Activated CD4-positive, alpha-beta memory T cell treated with anti-CD3 and anti-CD28 coated beads, Interleukin-2, amount 10 ng/mL, durations not matched to agents 7 days and 5 days (primary cell): Measurements from ENCODE around the gene APOBEC3F. TPM values are rescaled to one million over a fixed set of nuclear protein-coding genes. Genes with fewer than 3 reads are reported as not detected.
A peak's percentile ranks its signal among the peaks of the same experiment; 100 is the strongest.
"Not testable (repeated sequence)": the region's sequence is repeated elsewhere in the genome, so short reads cannot be mapped to it uniquely, and the experiment has no call there.

Source experiments
- CTCF ChIA-PET: fragments of 350-600 bp; sonication (Branson Sonifier 250); formaldehyde crosslinking; loops from one replicate; lab custom pipeline; 2021; ENCODE audit warnings: antibody characterized with exemption, inconsistent platforms; lab: Charles Lee
- POLR2A ChIA-PET: fragments of 350-600 bp; sonication (Branson Sonifier 250); formaldehyde crosslinking; loops from one replicate; lab custom pipeline; 2021; ENCODE audit warnings: antibody characterized with exemption; lab: Charles Lee
- DNase-seq: peaks from one replicate; pipeline ENCODE4 v3.0.0-alpha.2; 2020
- H3K27ac Mint-ChIP-seq: one replicate; pipeline ENCODE4 v1.8.0; 2021; ENCODE audit warnings: mild to moderate bottlenecking, mixed read lengths
- H3K27me3 Mint-ChIP-seq: one replicate; pipeline ENCODE4 v1.8.0; 2021; ENCODE audit warnings: mixed read lengths
- H3K36me3 Mint-ChIP-seq: one replicate; pipeline ENCODE4 v1.8.0; 2021; ENCODE audit warnings: low read depth, mixed read lengths
- H3K4me1 Mint-ChIP-seq: one replicate; pipeline ENCODE4 v1.8.0; 2021; ENCODE audit warnings: mixed read lengths
- H3K4me3 Mint-ChIP-seq: one replicate; pipeline ENCODE4 v1.8.0; 2021; ENCODE audit warnings: mild to moderate bottlenecking, mixed read lengths
- H3K9me3 Mint-ChIP-seq: one replicate; pipeline ENCODE4 v1.8.0; 2021; ENCODE audit warnings: mixed read lengths
- total RNA-seq, 2 experiments: library from RNA; stranded (reverse); gene quantifications; one replicate each; pipeline ENCODE4 v1.2.3, GENCODE V29; 2021

The APOBEC3F gene
- total RNA-seq, 2 experiments from 2014 or later, result 36.4 to 42.2 TPM

DNA sequence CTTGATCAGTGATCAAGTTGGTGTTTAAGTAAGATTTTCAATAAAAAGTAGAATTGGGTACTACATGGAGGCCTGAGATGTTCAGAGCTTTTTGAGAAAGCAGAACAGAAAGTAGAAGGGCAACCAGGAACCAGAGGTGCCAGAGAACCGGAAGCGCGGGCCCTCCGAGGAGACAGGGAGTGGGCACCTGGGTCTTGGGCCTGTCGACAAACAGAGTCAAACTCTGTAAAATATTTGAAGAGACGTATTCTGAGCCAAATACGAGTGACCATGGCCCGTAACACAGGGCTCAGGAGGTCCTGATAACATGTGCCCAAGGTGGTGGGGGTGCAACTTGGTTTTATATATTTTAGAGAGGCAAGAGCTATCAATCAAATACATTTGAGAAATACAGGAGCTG, 23.2 kb downstream of the APOBEC3F start:
- H3K9me3 Mint-ChIP-seq, H3K27me3 Mint-ChIP-seq, H3K27ac Mint-ChIP-seq, DNase-seq, H3K4me3 Mint-ChIP-seq, CTCF ChIA-PET, H3K36me3 Mint-ChIP-seq, POLR2A ChIA-PET: not testable (repeated sequence)
- H3K4me1 Mint-ChIP-seq, result peaks cover 11% of the 10 kb centered on the region

DNA sequence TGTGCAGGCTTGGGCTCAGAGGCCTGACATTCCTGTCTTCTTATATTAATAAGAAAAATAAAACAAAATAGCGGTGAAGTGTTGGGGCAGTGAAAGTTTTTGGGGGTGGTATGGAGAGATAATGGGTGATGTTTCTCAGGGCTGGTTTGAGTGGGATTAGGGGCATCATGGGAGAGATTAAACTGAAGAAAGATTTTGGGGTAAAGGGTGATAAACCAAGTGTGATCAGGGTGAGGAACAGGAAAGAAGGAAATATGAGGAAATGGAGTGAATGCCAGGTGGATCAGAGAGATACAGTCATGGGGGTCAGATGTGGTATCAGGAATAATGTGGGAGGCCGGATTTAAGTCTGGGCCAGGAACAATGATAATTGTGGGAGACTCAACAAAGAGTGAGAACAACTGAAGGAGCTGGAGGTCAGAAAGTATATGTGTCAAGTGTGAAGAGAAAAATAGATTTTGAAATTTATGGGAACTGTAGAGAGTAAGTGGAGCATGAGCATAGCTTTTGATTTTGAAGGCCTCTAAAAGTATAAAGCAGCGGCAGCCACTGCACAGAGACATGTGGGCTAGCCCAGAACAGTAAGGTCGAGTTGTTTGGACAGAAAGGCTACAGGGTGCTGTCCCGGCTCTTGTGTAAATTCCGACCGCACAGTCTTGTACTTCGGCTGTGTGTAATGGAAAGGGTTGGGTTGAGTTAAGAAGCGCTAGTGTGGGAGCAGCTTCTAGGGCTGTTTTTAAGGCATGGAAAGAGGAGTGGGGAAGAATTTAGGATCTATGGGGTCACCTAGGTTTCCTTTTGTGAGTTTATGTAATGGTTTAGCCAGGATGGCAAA, 26.0 kb downstream of the APOBEC3F start:
- H3K4me3 Mint-ChIP-seq, H3K27me3 Mint-ChIP-seq, H3K36me3 Mint-ChIP-seq, H3K9me3 Mint-ChIP-seq, POLR2A ChIA-PET, DNase-seq, H3K27ac Mint-ChIP-seq, CTCF ChIA-PET: not testable (repeated sequence)
- peaks cover 11% of the 10 kb centered on the region for H3K4me1 Mint-ChIP-seq

DNA sequence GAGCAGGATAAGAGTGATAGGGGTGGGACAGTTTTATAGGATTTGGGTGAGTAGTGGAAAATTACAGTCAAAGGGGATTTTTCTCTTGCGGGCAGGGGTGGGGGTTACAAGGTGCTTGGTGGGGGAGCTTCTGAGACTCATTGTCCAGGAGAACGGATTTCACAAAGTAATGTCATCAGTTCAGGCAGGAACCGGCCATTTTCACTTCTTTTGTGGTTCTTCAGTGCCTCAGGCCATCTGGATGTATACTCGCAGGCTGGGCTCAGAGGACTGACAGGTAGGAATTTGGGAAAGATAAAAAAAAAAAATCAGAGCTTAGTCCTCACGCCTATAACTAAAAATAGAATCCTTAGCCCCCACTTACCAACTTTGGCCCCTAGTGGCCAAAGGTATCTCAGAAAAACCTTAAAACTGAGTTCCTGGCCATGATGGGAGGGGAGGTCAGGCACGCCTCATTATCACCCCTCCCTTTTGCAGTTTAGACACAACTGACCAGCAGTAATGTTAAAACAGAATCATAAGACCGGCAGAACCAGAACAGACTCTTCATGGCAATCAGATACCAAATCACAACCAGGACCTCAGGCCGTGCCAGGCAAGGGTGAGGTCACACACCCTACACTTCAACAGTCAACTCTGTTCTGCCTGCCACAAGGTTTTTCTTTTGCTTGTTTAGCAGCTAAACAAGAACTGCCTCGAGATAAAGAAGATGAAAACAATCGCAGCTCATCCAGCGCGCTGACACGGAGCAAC, 27.5 kb downstream of the APOBEC3F start:
- Mint-ChIP-seq H3K4me3 (no peak overlapping the region), H3K4me1 (peaks cover 11% of the 10 kb centered on the region), H3K9me3 (no peaks in the 10 kb centered on the region), H3K36me3 (no peaks in the 10 kb centered on the region), H3K27me3 (no peaks in the 10 kb centered on the region), H3K27ac (no peak overlapping the region)
- POLR2A ChIA-PET, result interaction anchor here (0.7 kb wide), 1 partner anchor 27 kb away, joined by 3 read pairs; no protein-coding TSS in a partner anchor
- CTCF ChIA-PET, result no interaction called here
- no peak for DNase-seq

DNA sequence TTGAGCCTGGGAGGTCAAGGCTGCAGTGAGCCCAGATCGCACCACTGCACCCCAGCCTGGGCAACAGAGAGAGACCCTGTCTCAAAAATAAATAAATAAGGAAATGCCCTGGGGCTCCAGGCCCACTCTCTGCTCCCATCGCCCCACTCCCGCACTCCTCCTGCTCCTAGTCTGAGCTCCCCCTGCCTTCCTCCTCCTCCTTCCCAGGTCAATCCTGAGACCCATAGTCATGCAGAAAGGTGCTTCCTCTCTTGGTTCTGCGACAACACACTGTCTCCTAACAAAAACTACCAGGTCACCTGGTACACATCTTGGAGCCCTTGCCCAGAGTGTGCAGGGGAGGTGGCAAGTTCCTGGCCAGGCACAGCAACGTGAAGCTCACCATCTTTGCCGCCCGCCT, 29.5 kb downstream of the APOBEC3F start:
- Mint-ChIP-seq H3K27ac (no peak overlapping the region), H3K9me3 (no peaks in the 10 kb centered on the region), H3K4me3 (no peak overlapping the region), H3K27me3 (no peaks in the 10 kb centered on the region), H3K4me1 (peaks cover 10% of the 10 kb centered on the region), H3K36me3 (no peaks in the 10 kb centered on the region)
- CTCF ChIA-PET, result no interaction called here
- no peak for DNase-seq
- POLR2A ChIA-PET, result no interaction called here

GRCh38 chr22:39072581-39072981, 31.9 kb downstream of the APOBEC3F start:
- H3K4me3 Mint-ChIP-seq, H3K9me3 Mint-ChIP-seq, CTCF ChIA-PET, DNase-seq, H3K27me3 Mint-ChIP-seq, H3K36me3 Mint-ChIP-seq, H3K27ac Mint-ChIP-seq, POLR2A ChIA-PET: not testable (repeated sequence)
- peaks cover 11% of the 10 kb centered on the region for H3K4me1 Mint-ChIP-seq

DNA sequence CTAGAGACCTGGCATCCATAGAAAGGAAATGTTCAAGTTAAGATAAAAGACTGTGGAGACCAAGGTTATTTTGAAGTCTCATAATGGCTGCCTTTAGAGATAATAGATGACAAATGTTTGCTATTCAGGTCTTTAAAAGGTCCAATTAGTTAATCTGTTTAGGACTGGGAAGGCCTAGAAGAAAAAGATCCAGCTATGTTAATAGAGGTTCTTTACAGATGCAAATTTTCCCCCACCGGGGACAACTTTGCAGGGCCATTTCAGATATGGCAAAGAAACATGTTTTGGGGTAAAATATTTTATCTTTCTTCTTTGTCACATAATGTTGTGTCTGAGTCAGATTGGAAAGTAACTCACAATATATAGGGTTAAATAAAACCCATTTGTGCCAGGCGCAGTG, 33.3 kb downstream of the APOBEC3F start:
- H3K36me3 Mint-ChIP-seq, result peaks cover 19% of the 10 kb centered on the region
- no peaks in the 10 kb centered on the region for H3K9me3 Mint-ChIP-seq
- no peaks in the 10 kb centered on the region for H3K27me3 Mint-ChIP-seq
- peaks cover 19% of the 10 kb centered on the region for H3K4me1 Mint-ChIP-seq
- POLR2A ChIA-PET, result no interaction called here
- no peak for DNase-seq
- no peak overlapping the region for H3K4me3 Mint-ChIP-seq
- no peak overlapping the region for H3K27ac Mint-ChIP-seq
- CTCF ChIA-PET, result no interaction called here

DNA sequence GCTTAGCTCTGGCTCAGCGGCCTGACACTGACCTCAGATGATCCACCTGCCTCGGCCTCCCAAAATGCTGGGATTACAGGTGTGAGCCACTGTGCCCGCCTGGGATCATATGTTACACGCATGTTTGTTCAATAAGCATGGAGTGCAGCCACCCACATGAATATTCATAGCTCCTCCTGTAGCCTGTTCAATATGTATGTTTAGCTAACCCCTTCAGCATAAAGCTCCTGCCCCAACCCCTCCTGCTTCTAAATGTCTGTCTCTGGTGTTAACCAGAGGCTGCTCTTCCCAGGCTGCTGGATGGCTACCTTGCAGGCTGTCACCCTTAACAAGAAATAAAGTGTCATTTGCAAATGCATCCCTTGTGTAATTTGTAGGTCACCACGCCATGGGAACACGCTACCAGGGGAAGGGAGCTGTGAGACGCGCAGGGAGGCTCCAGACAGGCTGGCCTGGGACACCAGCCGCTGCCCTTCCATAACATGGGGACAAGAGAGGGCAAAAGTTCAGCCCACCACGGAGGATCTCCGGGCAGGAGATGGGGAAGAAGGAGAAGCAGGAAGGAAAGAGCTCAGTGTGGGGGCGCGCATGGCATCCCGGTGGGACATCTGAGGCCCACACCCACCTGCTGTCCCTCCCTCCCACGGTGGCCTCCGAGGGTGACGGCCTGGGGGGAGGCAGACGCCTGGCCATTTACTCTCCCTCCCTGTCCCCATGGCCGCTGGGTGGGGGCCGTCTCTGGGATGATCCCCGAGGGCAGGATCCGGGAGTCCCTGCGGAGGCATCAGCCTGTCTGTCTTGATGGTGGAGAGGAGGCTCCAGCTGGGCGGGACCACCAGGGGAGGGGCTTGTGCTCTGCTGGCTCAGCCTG, 35.7 kb downstream of the APOBEC3F start:
- H3K27me3 Mint-ChIP-seq, DNase-seq, CTCF ChIA-PET, POLR2A ChIA-PET, H3K9me3 Mint-ChIP-seq: not testable (repeated sequence)
- peaks cover 38% of the 10 kb centered on the region for H3K4me1 Mint-ChIP-seq
- H3K4me3 Mint-ChIP-seq, result peak overlapping the region; percentile 71
- H3K27ac Mint-ChIP-seq, result peak overlapping the region; percentile 75
- H3K36me3 Mint-ChIP-seq, result peaks cover 37% of the 10 kb centered on the region

- H3K36me3 Mint-ChIP-seq, result peaks cover 46% of the 10 kb centered on the region
- H3K4me1 Mint-ChIP-seq, result peaks cover 45% of the 10 kb centered on the region
- not testable (repeated sequence) for H3K27me3 Mint-ChIP-seq, H3K9me3 Mint-ChIP-seq
- H3K27ac Mint-ChIP-seq, result peak within 1 kb of the TSS; percentile 84
- CTCF ChIA-PET, result interaction anchor here (0.6 to 1.4 kb wide), 2 partner anchors 22 to 34 kb away, joined by 3 to 5 read pairs; no protein-coding TSS in a partner anchor
- DNase-seq, result peak; percentile 78
- peak within 1 kb of the TSS; percentile 96 for H3K4me3 Mint-ChIP-seq
- POLR2A ChIA-PET, result interaction anchor here (0.6 to 4.8 kb wide), 4 partner anchors 12 to 242 kb away, joined by 3 to 46 read pairs (median 6); partner anchors contain the start of gene RPL3
These were observed 36.6 kb downstream of the APOBEC3F start, which contains the start of gene APOBEC3G for GRCh38 chr22:39077026-39077840. TSS of gene APOBEC3G (plus strand) at chr22:39077275. CDS start at chr22:39077362, 87 bp downstream.

GRCh38 chr22:39077912-39078311, 37.2 kb downstream of the APOBEC3F start:
- DNase-seq, H3K27me3 Mint-ChIP-seq, H3K9me3 Mint-ChIP-seq: not testable (repeated sequence)
- Mint-ChIP-seq H3K27ac (peak overlapping the region; percentile 84), H3K4me1 (peaks cover 52% of the 10 kb centered on the region), H3K4me3 (peak overlapping the region; percentile 96), H3K36me3 (peaks cover 52% of the 10 kb centered on the region)
- CTCF ChIA-PET, result interaction anchor here (0.6 to 1.4 kb wide), 4 partner anchors 21 to 1058 kb away, joined by 3 to 5 read pairs (median 3); no protein-coding TSS in a partner anchor
- POLR2A ChIA-PET, result interaction anchor here (0.6 to 4.8 kb wide), 6 partner anchors 12 to 242 kb away, joined by 3 to 46 read pairs (median 4); partner anchors contain the start of gene RPL3

DNA sequence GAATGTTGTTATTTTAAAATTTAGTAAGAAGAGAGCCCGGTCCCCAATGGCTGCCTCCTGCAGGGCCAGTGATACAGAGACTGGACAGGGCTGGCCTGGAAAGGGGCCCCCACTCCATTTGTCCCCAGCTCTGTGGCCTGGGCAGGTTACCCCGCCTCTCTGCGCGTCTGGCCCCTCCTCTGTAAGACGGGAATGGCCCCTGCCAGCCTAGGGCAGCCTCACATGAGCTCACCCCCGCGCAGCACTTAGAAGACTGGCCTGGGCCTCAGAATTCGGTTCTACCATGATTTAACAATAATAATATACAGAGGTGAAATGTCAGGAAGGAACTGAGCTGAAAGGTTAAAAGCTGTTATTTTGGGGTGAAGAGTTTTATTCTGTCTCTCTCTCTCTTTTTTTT, 37.7 kb downstream of the APOBEC3F start:
- H3K36me3 Mint-ChIP-seq, result peaks cover 56% of the 10 kb centered on the region
- peak overlapping the region; percentile 84 for H3K27ac Mint-ChIP-seq
- DNase-seq, result peak; percentile 36
- H3K4me1 Mint-ChIP-seq, result peaks cover 56% of the 10 kb centered on the region
- H3K27me3 Mint-ChIP-seq, result no peaks in the 10 kb centered on the region
- ChIA-PET POLR2A (interaction anchor here (0.6 to 4.8 kb wide), 7 partner anchors 11 to 241 kb away, joined by 3 to 46 read pairs (median 4); partner anchors contain the start of gene RPL3), CTCF (interaction anchor here (0.6 to 1.4 kb wide), 3 partner anchors 21 to 1058 kb away, joined by 3 read pairs; no protein-coding TSS in a partner anchor)
- H3K4me3 Mint-ChIP-seq, result peak overlapping the region; percentile 96
- no peaks in the 10 kb centered on the region for H3K9me3 Mint-ChIP-seq

DNA sequence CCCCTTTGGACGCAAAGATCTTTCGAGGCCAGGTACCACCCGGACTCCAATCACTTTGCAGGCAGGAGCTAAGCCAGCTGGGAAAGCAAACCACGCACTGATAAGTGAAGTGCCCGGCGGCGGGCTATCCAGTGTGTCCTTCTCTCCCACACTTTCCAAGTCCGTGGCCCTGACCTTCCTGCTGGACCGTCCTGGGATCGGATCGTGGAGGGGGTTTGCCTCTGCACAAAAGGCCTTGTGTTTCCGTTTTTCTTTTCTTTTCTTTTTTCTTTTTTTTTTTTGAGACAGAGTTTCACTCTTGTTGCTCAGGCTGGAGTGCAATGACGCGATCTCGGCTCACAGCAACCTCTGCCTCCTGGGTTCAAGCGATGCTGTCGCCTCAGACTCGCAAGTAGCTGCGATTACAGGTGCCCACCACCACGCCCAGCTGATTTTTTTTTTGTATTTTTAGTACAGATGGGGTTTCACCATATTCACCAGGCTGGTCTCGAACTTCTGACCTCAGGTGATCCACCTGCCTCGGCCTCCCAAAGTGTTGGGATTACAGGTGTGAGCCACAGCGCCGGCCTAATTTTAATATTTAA, 38.5 kb downstream of the APOBEC3F start:
- H3K9me3 Mint-ChIP-seq, CTCF ChIA-PET: not testable (repeated sequence)

More for the DNA sequence above, 38.5 kb downstream of the APOBEC3F start:
- H3K27me3 Mint-ChIP-seq, DNase-seq: not testable (repeated sequence)
- peaks cover 64% of the 10 kb centered on the region for H3K36me3 Mint-ChIP-seq
- peak overlapping the region; percentile 67 for H3K27ac Mint-ChIP-seq
- POLR2A ChIA-PET, result interaction anchor here (0.7 to 4.8 kb wide), 5 partner anchors 10 to 240 kb away, joined by 3 to 46 read pairs (median 3); no protein-coding TSS in a partner anchor
- peak overlapping the region; percentile 96 for H3K4me3 Mint-ChIP-seq
- H3K4me1 Mint-ChIP-seq, result peaks cover 60% of the 10 kb centered on the region
